HEK293T (cell line): ENCODE results near the gene GFM2.
"Not testable (repeated sequence)": the region's sequence is repeated elsewhere in the genome, so short reads cannot be mapped to it uniquely, and the experiment has no call there.

Source experiments
- CTCF ChIA-PET: fragments of 350-600 bp; formaldehyde crosslinking; extraction: SDS; loops from one replicate; lab custom pipeline; 2021; ENCODE audit warnings: antibody characterized with exemption, inconsistent platforms; lab: Yijun Ruan, JAX
- POLR2A ChIA-PET: fragments of 350-600 bp; formaldehyde crosslinking; extraction: SDS; loops from one replicate; lab custom pipeline; 2020; ENCODE audit warnings: antibody characterized with exemption, inconsistent platforms; lab: Yijun Ruan, JAX
- DNase-seq: peaks from one replicate; pipeline ENCODE4 v3.0.0; 2012; ENCODE audit warnings: mixed read lengths; ENCODE audit errors: extremely low spot score
- ARNT ChIP-seq: fragments of 450-650 bp; IDR thresholded peaks from 2 replicates; pipeline ENCODE4 v1.6.1; 2017; ENCODE audit warnings: mild to moderate bottlenecking
- BHLHE40 ChIP-seq: fragments of 450-650 bp; IDR thresholded peaks from 2 replicates; pipeline ENCODE4 v1.6.1; 2016; ENCODE audit warnings: mild to moderate bottlenecking, moderate library complexity, borderline replicate concordance
- CTBP1 ChIP-seq: fragments of 450-650 bp; IDR thresholded peaks from 2 replicates; pipeline ENCODE4 v1.6.1; 2016; ENCODE audit warnings: borderline replicate concordance
- ELF4 ChIP-seq: fragments of 450-650 bp; IDR thresholded peaks from 2 replicates; pipeline ENCODE4 v1.6.1; 2017; ENCODE audit warnings: antibody characterized with exemption
- FOXA1 ChIP-seq: fragments of 450-650 bp; IDR thresholded peaks from 2 replicates; pipeline ENCODE4 v1.6.1; 2016; ENCODE audit warnings: mild to moderate bottlenecking
- FOXK2 ChIP-seq: fragments of 450-650 bp; IDR thresholded peaks from 2 replicates; pipeline ENCODE4 v1.6.1; 2016; ENCODE audit warnings: mild to moderate bottlenecking
- FOXM1 ChIP-seq: fragments of 450-650 bp; IDR thresholded peaks from 2 replicates; pipeline ENCODE4 v1.6.1; 2017; ENCODE audit warnings: mild to moderate bottlenecking, borderline replicate concordance
- HDGF ChIP-seq: fragments of 450-650 bp; IDR thresholded peaks from 2 replicates; pipeline ENCODE4 v1.6.1; 2017; ENCODE audit warnings: antibody characterized with exemption, borderline replicate concordance
- L3MBTL2 ChIP-seq: fragments of 450-650 bp; conservative IDR thresholded peaks from 2 replicates; pipeline ENCODE4 v1.6.1; 2016; ENCODE audit warnings: mild to moderate bottlenecking
- LEF1 ChIP-seq: fragments of 450-650 bp; IDR thresholded peaks from 2 replicates; pipeline ENCODE4 v1.6.1; 2017; ENCODE audit warnings: mild to moderate bottlenecking, borderline replicate concordance
- NFRKB ChIP-seq: fragments of 450-650 bp; IDR thresholded peaks from 2 replicates; pipeline ENCODE4 v1.6.1; 2016; ENCODE audit warnings: mild to moderate bottlenecking, moderate library complexity
- SP1 ChIP-seq: fragments of 450-650 bp; IDR thresholded peaks from 2 replicates; pipeline ENCODE4 v1.6.1; 2017
- SUZ12 ChIP-seq: fragments of 450-650 bp; IDR thresholded peaks from 2 replicates; pipeline ENCODE4 v1.6.1; 2016; ENCODE audit warnings: mild to moderate bottlenecking
- TARDBP ChIP-seq: fragments of 450-650 bp; IDR thresholded peaks from 2 replicates; pipeline ENCODE4 v1.6.1; 2016
- ZNF384 ChIP-seq: fragments of 450-650 bp; IDR thresholded peaks from 2 replicates; pipeline ENCODE4 v1.6.1; 2016
- TF ChIP-seq, protein P1 (sequence below): fragments of 450-650 bp; IDR thresholded peaks from 2 replicates; pipeline ENCODE4 v1.6.1; 2016

The GFM2 gene

GRCh38 chr5:74798977-74799911, 32.3 kb upstream of the GFM2 start:
- ChIA-PET CTCF (no interaction called here), POLR2A (no interaction called here)
- TF ChIP-seq SP1 (no peak), NFRKB (no peak), LEF1 (no peak), FOXA1 (no peak), ELF4 (no peak), L3MBTL2 (no peak), HDGF (no peak), CTBP1 (no peak), FOXK2 (no peak), TARDBP (no peak), ARNT (no peak)
- TF ChIP-seq, protein P1, sequence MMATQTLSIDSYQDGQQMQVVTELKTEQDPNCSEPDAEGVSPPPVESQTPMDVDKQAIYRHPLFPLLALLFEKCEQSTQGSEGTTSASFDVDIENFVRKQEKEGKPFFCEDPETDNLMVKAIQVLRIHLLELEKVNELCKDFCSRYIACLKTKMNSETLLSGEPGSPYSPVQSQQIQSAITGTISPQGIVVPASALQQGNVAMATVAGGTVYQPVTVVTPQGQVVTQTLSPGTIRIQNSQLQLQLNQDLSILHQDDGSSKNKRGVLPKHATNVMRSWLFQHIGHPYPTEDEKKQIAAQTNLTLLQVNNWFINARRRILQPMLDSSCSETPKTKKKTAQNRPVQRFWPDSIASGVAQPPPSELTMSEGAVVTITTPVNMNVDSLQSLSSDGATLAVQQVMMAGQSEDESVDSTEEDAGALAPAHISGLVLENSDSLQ = no peak
- no peak for DNase-seq

GRCh38 chr5:74791669-74792068, 24.8 kb upstream of the GFM2 start:
- POLR2A ChIA-PET, CTCF ChIA-PET, DNase-seq: not testable (repeated sequence)

- TF ChIP-seq ARNT (no peak), ELF4 (no peak), FOXA1 (no peak), L3MBTL2 (no peak), FOXK2 (no peak)
- no peak for DNase-seq
- CTCF ChIA-PET = no interaction called here
- POLR2A ChIA-PET = no interaction called here
Measured at GRCh38 chr5:74787424-74787823, 20.5 kb upstream of the GFM2 start.

DNA sequence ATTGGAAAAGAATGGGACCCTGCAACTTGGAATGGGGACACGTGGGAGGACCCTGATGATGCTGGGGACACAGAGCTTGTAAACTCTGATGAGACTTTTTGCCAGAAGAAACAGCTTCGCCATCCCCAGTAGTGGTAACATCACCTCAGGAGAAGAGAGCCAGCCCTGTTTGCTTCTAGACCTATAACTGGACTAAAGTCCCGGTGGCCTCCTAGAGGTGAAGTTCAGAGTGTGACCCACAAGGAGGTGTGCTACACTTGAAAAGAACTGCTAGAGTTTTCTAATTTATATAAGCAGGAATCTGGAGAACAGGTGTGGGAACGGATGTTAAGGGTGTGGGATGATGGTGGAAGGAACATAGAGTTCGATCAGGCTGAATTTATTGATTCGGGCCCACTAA, 19.9 kb upstream of the GFM2 start:
- no peak for TF ChIP-seq LEF1
- TF ChIP-seq ARNT = no peak
- TF ChIP-seq FOXM1 = no peak
- TF ChIP-seq ELF4 = no peak
- TF ChIP-seq FOXA1 = no peak
- TF ChIP-seq L3MBTL2 = no peak
- no peak for TF ChIP-seq ZNF384
- no peak for TF ChIP-seq SUZ12
- TF ChIP-seq TARDBP = no peak
- TF ChIP-seq HDGF = no peak
- no peak for DNase-seq
- POLR2A ChIA-PET = no interaction called here
- CTCF ChIA-PET = no interaction called here

- no peak for TF ChIP-seq L3MBTL2
- ChIA-PET POLR2A (no interaction called here), CTCF (no interaction called here)
- no peak for DNase-seq
Measured at GRCh38 chr5:74778609-74779008, 11.7 kb upstream of the GFM2 start.

- TF ChIP-seq L3MBTL2 = no peak
- TF ChIP-seq ZNF384 = no peak
- ChIA-PET POLR2A (no interaction called here), CTCF (interaction anchor here (0.6 kb wide), 1 partner anchor 8 kb away, joined by 3 read pairs; no protein-coding TSS in a partner anchor)
- no peak for DNase-seq
Measured at GRCh38 chr5:74772359-74772758, 5.4 kb upstream of the GFM2 start.

GRCh38 chr5:74767579-74767913, 629 bp upstream of the GFM2 start:
- peak; percentile 39 for DNase-seq
- ChIA-PET CTCF (interaction anchor here (0.6 kb wide), 1 partner anchor 1954 kb away, joined by 3 read pairs; no protein-coding TSS in a partner anchor), POLR2A (interaction anchor here (1.8 kb wide), 1 partner anchor 83 kb away, joined by 6 read pairs; no protein-coding TSS in a partner anchor)
- TF ChIP-seq ELF4 (no peak), NFRKB (no peak), ARNT (no peak), TARDBP (no peak), L3MBTL2 (no peak), FOXK2 (no peak), SP1 (no peak), FOXA1 (no peak), BHLHE40 (no peak)

DNA sequence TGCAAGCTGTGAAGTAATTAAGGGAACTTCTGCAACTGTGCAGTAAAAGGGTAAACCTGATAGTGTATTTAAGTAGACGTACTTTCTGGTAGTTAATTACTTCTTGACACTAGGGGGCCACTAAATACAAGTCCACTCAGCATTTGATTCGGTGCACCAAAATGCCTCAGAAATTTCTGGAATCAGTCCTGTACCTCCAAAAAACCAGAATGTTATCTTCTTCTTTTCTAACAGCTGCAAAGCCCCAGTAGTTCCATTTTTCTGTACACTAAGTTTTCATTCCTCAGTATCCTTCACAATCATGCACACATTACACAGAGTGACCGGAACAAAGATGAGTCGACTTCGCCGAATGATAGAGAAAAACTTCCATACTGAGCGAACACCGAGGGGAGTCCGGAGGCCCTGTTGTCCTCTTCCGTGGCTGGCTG, 484 bp downstream of the GFM2 start:
- CTCF ChIA-PET = interaction anchor here (0.6 kb wide), 1 partner anchor 138 kb away, joined by 3 read pairs; no protein-coding TSS in a partner anchor
- DNase-seq = peak; percentile 29
- POLR2A ChIA-PET = interaction anchor here (0.6 to 1.8 kb wide), 6 partner anchors 11 to 133 kb away, joined by 3 to 6 read pairs (median 4); no protein-coding TSS in a partner anchor
- no peak for TF ChIP-seq ARNT
- no peak for TF ChIP-seq LEF1
- no peak for TF ChIP-seq SUZ12
- TF ChIP-seq FOXK2 = no peak
- no peak for TF ChIP-seq CTBP1
- no peak for TF ChIP-seq L3MBTL2
- TF ChIP-seq ELF4 = no peak
- no peak for TF ChIP-seq FOXA1
- no peak for TF ChIP-seq TARDBP
- TF ChIP-seq, protein P1 = no peak
- no peak for TF ChIP-seq HDGF
- TF ChIP-seq FOXM1 = no peak
- TF ChIP-seq ZNF384 = no peak
- TF ChIP-seq BHLHE40 = no peak
- TF ChIP-seq SP1 = no peak
- TF ChIP-seq NFRKB = no peak
